ENCODE measurements around the gene TMEM253.

The TMEM253 gene

GRCh38 chr14:21100931-21101330, at the start of gene TMEM253:
TMEM253 (plus strand) TSS chr14:21101066; CDS start chr14:21101344, 278 bp downstream.
- no peak for ATAC-seq
- no peaks in the 10 kb centered on the region for H3K9me3 Mint-ChIP-seq
- DNase-seq, result no peak
- H3K36me3 Mint-ChIP-seq (ENCODE audit: low read depth), result no peaks in the 10 kb centered on the region
- no peak within 1 kb of the TSS for H3K4me3 Mint-ChIP-seq
- H3K27ac Mint-ChIP-seq, result no peak within 1 kb of the TSS
- peaks cover 37% of the 10 kb centered on the region for H3K4me1 Mint-ChIP-seq
- peaks cover 3% of the 10 kb centered on the region for H3K27me3 Mint-ChIP-seq

- Mint-ChIP-seq H3K4me3 (no peak overlapping the region), H3K36me3 (ENCODE audit: low read depth) (no peaks in the 10 kb centered on the region), H3K27ac (no peak overlapping the region), H3K4me1 (no peaks in the 10 kb centered on the region), H3K27me3 (peaks cover 6% of the 10 kb centered on the region), H3K9me3 (no peaks in the 10 kb centered on the region)
- no peak for ATAC-seq
- no peak for DNase-seq
Measured at GRCh38 chr14:21053184-21054122, 47.4 kb upstream of the TMEM253 start.

- Mint-ChIP-seq H3K4me1 (no peaks in the 10 kb centered on the region), H3K27ac (no peak overlapping the region), H3K36me3 (ENCODE audit: low read depth) (no peaks in the 10 kb centered on the region), H3K9me3 (no peaks in the 10 kb centered on the region), H3K27me3 (peaks cover 4% of the 10 kb centered on the region), H3K4me3 (no peak overlapping the region)
- DNase-seq (no peak), ATAC-seq (peak; percentile 49)
Measured at GRCh38 chr14:21054123-21054767, 46.6 kb upstream of the TMEM253 start.

DNA sequence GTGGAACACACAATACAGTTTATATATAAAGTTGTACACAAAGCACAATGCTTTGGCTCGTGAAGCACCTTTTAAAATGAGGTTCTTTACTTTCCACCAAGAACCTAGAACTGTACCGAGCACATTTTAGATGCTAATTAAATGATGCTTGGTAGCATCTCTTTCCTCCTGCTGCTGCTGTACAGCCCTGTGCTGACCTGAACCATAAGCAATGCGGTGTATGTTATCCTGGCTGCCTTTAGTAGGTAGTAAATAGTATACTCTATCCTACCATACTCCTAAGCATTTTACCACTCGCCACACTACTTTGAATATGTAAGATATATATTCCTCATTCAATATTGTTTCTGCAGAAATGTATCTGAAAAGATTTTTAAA, 46.1 kb upstream of the TMEM253 start:
- no peaks in the 10 kb centered on the region for H3K4me1 Mint-ChIP-seq

GRCh38 chr14:21055432-21056117, 45.3 kb upstream of the TMEM253 start:
- H3K36me3 Mint-ChIP-seq (ENCODE audit: low read depth), result no peaks in the 10 kb centered on the region
- H3K4me1 Mint-ChIP-seq, result no peaks in the 10 kb centered on the region
- no peaks in the 10 kb centered on the region for H3K9me3 Mint-ChIP-seq
- ATAC-seq (no peak), DNase-seq (no peak)
- H3K4me3 Mint-ChIP-seq, result no peak overlapping the region
- no peak overlapping the region for H3K27ac Mint-ChIP-seq
- peaks cover 4% of the 10 kb centered on the region for H3K27me3 Mint-ChIP-seq

More for the DNA sequence above, 46.1 kb upstream of the TMEM253 start:
- DNase-seq (no peak), ATAC-seq (no peak)
- no peaks in the 10 kb centered on the region for H3K36me3 Mint-ChIP-seq (ENCODE audit: low read depth)
- peaks cover 4% of the 10 kb centered on the region for H3K27me3 Mint-ChIP-seq
- H3K27ac Mint-ChIP-seq, result no peak overlapping the region
- no peak overlapping the region for H3K4me3 Mint-ChIP-seq
- H3K9me3 Mint-ChIP-seq, result no peaks in the 10 kb centered on the region

DNA sequence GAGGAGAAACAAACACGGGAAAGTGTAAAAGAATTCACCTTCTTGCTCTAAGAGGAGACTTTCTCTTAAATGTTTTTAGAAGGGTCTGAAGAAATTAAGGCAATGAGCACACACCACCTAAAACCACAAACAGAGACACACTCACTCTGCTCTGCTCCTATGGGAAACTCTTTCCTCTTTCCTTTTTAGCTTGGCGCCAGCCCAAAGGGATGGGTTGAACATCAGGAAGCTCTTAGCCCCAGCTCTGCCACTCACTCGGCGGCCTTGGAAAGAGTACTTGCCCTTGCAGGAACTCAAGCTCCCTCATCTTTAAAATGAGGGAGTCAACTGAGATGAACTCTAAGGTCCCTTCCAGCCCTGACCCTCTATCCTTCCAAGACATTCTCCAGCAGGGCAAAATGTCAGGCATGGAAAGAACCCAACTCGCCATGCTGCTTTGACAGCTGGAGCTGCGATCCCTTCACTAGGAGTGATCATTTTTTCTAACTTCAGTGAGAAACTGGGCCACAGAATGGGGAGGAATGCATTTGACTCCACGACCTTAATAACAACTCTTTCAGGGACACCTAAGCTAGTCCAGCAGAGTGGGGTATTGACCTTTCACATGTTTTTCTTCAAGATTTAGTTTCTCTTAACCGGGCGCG, 44.2 kb upstream of the TMEM253 start:
- DNase-seq (no peak), ATAC-seq (no peak)
- Mint-ChIP-seq H3K27me3 (peaks cover 4% of the 10 kb centered on the region), H3K9me3 (no peaks in the 10 kb centered on the region), H3K4me1 (no peaks in the 10 kb centered on the region), H3K36me3 (ENCODE audit: low read depth) (no peaks in the 10 kb centered on the region), H3K4me3 (no peak overlapping the region), H3K27ac (no peak overlapping the region)

DNA sequence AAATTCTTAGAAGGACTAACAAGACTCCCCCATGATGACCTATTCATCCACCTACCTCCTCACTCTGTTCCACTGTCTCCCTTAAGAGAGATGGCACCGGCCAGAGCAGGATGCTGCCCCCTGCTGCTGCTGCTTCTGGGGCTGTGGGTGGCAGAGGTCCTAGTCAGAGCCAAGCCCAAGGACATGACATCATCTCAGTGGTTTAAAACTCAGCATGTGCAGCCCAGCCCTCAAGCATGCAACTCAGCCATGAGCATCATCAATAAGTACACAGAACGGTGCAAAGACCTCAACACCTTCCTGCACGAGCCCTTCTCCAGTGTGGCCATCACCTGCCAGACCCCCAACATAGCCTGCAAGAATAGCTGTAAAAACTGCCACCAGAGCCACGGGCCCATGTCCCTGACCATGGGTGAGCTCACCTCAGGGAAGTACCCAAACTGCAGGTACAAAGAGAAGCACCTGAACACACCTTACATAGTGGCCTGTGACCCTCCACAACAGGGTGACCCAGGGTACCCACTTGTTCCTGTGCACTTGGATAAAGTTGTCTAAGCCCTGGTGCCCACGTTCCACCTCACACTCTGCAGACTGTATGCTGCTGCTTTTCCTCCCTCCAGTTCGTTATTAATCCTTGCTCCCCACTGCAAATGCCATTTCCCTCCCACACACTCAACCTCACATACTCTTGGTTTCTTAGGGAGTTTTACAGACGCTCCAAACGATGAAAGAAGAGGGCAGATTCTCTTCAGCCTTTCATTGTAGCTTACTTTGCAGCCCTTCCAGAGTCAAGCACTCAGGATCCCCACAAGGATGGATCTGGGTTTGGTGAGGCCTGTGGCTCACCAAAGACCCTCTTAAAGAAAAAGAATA, 42.8 kb upstream of the TMEM253 start, which contains the start of gene RNASE8:
TSS of gene RNASE8 (plus strand) at position 20 of the 873 bp plus-strand sequence. CDS start at position 91, 71 bp downstream.
- H3K9me3 Mint-ChIP-seq, result no peaks in the 10 kb centered on the region
- peaks cover 10% of the 10 kb centered on the region for H3K27me3 Mint-ChIP-seq
- ATAC-seq (peak; percentile 64), DNase-seq (no peak)
- no peak within 1 kb of the TSS for H3K4me3 Mint-ChIP-seq
- H3K4me1 Mint-ChIP-seq, result no peaks in the 10 kb centered on the region
- no peak within 1 kb of the TSS for H3K27ac Mint-ChIP-seq
- no peaks in the 10 kb centered on the region for H3K36me3 Mint-ChIP-seq (ENCODE audit: low read depth)

DNA sequence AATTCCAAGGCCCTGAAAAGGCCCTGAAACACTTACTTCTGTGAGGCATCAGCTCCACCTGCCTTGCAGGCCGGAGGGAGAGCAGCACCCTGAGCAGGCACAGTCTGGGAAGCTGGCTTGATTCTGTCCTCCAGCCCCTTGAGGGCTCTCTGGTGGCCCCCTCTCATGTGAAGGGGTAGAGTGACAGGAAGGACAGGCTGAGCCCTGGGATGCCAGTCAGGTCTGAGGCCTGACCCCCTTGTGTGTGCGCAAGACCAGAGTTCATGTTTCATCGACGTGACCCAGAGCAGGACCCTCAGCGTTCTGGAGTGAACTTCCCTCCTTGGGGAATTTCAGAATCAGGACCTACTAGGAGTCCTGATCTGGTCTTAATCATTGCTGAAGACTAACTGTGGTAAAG, 42.0 kb upstream of the TMEM253 start:
- Mint-ChIP-seq H3K27me3 (peaks cover 16% of the 10 kb centered on the region), H3K4me3 (no peak overlapping the region), H3K36me3 (ENCODE audit: low read depth) (no peaks in the 10 kb centered on the region), H3K4me1 (no peaks in the 10 kb centered on the region), H3K9me3 (no peaks in the 10 kb centered on the region), H3K27ac (no peak overlapping the region)
- ATAC-seq (no peak), DNase-seq (no peak)

- no peaks in the 10 kb centered on the region for H3K9me3 Mint-ChIP-seq
- peaks cover 21% of the 10 kb centered on the region for H3K27me3 Mint-ChIP-seq
- no peak for DNase-seq
- H3K4me1 Mint-ChIP-seq, result no peaks in the 10 kb centered on the region
- no peaks in the 10 kb centered on the region for H3K36me3 Mint-ChIP-seq (ENCODE audit: low read depth)
- no peak overlapping the region for H3K4me3 Mint-ChIP-seq
- no peak overlapping the region for H3K27ac Mint-ChIP-seq
- ATAC-seq, result no peak
Measured at GRCh38 chr14:21059842-21060613, 40.8 kb upstream of the TMEM253 start.

- Mint-ChIP-seq H3K27ac (no peak overlapping the region), H3K36me3 (ENCODE audit: low read depth) (no peaks in the 10 kb centered on the region), H3K4me1 (no peaks in the 10 kb centered on the region), H3K9me3 (no peaks in the 10 kb centered on the region), H3K27me3 (peaks cover 27% of the 10 kb centered on the region), H3K4me3 (no peak overlapping the region)
- DNase-seq, result no peak
- ATAC-seq, result no peak
Measured at GRCh38 chr14:21060614-21061346, 40.1 kb upstream of the TMEM253 start.

DNA sequence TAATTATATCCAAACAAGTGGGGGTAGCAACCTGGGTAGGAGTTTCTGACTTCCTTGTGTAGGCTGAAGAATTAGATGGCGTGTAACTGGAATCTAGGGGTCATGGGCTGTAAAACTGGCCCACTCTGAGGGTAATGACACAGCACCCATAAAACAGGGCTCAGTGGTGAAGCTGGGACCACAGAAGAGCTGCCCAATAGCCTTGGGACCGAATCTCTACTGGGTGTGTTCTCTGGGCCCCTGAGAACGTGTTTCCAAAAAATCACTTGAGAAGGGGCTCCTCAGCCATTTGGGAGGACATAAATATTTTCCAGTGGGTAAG, 39.6 kb upstream of the TMEM253 start:
- ATAC-seq, result no peak
- no peak for DNase-seq
- Mint-ChIP-seq H3K36me3 (ENCODE audit: low read depth) (no peaks in the 10 kb centered on the region), H3K4me3 (no peak overlapping the region), H3K27me3 (peaks cover 30% of the 10 kb centered on the region), H3K27ac (no peak overlapping the region), H3K9me3 (no peaks in the 10 kb centered on the region), H3K4me1 (no peaks in the 10 kb centered on the region)

DNA sequence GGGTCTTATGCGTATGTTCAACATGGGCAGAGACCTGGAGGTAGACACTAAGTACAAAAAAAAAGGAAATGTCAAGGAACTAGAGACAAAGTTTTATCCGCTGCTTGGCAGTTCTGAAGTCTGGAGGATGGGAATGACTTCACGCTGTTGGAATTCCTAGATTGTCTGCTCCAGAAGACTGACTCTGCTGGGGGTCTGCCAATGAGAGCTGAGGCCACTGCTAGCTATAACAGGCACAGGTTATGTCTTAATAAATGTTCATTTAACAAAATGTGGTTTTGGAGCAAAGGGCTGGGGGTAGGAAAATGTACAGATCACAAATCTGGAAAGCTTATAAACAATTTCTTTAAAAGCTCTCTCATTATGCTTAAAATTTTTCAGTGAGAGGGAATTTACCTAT, 37.4 kb upstream of the TMEM253 start:
- Mint-ChIP-seq H3K4me3 (no peak overlapping the region), H3K9me3 (no peaks in the 10 kb centered on the region), H3K4me1 (peaks cover under 1% of the 10 kb centered on the region), H3K36me3 (ENCODE audit: low read depth) (no peaks in the 10 kb centered on the region), H3K27ac (no peak overlapping the region), H3K27me3 (peaks cover 44% of the 10 kb centered on the region)
- DNase-seq (no peak), ATAC-seq (no peak)

All from activated naive CD8-positive, alpha-beta T cell treated with anti-CD3 and anti-CD28 coated beads, Interleukin-2, amount 50 U/mL, for 24 hours (primary cell).